Measurements from ENCODE around the gene GATAD2B.

Gene GATAD2B

DNA sequence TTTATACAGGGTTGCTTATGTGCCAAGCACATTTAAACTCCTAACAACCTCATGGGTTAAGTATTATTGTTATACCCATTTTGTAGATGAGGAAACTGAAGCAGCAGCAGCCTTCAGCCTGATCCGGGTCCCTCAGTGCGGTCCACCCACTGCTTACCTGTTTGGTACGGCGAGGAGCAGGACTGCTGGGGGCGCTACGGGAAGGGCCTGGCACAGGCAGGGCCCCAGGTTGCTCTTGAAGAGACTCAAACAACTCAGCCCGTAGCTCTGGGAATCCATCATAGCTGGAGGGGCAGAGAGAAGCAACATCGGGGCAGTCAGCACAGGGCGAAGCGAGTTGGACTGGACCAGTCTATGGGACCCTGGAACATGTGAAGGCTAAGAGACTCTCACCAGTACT, 14.6 kb upstream of the GATAD2B start:
- no peak overlapping the region for H2BK15ac ChIP-seq (replicated peaks; ENCODE audit: low read depth)
- H3K18ac ChIP-seq (ENCODE audit: low read length), result no peak overlapping the region
- H3K79me1 ChIP-seq (ENCODE audit: low read length), result no peaks in the 10 kb centered on the region
- no peak overlapping the region for H3K9ac ChIP-seq (ENCODE audit: low read length)
- no peak overlapping the region for H2BK5ac ChIP-seq (ENCODE audit: low read length)
- H3K4ac ChIP-seq (ENCODE audit: low read depth, low read length), result no peak overlapping the region
- H3K4me2 ChIP-seq (ENCODE audit: low read length), result no peak overlapping the region
- H3K4me3 ChIP-seq (ENCODE audit: low read length), result no peak overlapping the region
- H3K79me2 ChIP-seq (ENCODE audit: control insufficient read depth, insufficient read depth, low read length), result no peaks in the 10 kb centered on the region
- H3K4me1 ChIP-seq (ENCODE audit: control insufficient read depth, low read depth, low read length), result no peaks in the 10 kb centered on the region
- H4K5ac ChIP-seq (ENCODE audit: low read length), result no peak overlapping the region
- H3K56ac ChIP-seq (ENCODE audit: low read length), result no peak overlapping the region
- no peak overlapping the region for H3K27ac ChIP-seq (ENCODE audit: low read depth, low read length)
- H4K8ac ChIP-seq (ENCODE audit: low read depth, low read length), result no peak overlapping the region
- H2AK5ac ChIP-seq (ENCODE audit: low read length), result no peak overlapping the region
- H3K23ac ChIP-seq (ENCODE audit: low read length), result no peak overlapping the region
- no peak overlapping the region for H2BK120ac ChIP-seq (ENCODE audit: low read depth, low read length)
- WGBS (ENCODE audit: extremely low coverage, insufficient coverage, low lambda C conversion rate), result no CpG with 5 or more reads among the region's 10 CpGs
- peaks cover 18% of the 10 kb centered on the region for H3K36me3 ChIP-seq (ENCODE audit: control insufficient read depth, insufficient read depth, low read length)
- H3K27me3 ChIP-seq (ENCODE audit: insufficient read depth, low read length, poor library complexity), result no peaks in the 10 kb centered on the region
- no peak for DNase-seq

DNA sequence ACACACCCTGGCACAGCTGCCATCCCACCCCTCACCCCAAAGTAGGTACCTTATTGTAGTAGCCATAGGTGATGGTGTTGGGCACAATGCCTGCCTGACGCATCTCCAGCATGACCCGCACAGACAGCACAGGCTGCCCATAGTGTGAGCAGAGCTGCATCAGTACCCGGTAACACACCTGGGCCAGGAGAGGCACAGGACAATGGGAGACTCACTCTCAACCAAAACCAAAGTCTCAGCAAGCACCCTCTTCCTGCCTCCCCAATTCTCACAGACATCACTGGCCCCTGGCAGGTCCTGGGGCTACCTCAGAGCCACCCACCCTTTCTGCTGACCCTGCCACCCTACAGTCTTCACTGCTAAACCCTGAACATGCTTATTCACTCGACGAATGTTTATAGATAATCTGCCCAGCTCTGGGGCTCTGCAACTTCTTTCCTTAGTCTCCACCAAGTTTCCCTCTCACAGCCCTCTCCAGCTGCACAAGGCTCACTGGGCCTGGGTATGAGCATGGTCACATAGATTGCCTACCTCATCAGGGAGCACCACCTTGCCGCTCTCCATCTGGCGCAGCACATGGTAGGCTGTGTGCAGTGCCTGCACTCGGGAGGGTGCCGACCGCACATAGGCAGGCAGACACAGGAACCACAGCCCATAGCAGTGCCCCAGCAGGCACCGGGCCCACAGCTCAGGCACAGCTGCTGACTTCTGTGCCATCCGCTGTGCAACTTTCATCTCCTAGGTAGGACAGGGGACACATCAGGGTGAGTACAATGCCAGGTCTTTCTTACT, 13.4 kb upstream of the GATAD2B start:
- Histone ChIP-seq H3K18ac (ENCODE audit: low read length) (no peak overlapping the region), H3K56ac (ENCODE audit: low read length) (no peak overlapping the region), H3K27ac (ENCODE audit: low read depth, low read length) (no peak overlapping the region), H3K27me3 (ENCODE audit: insufficient read depth, low read length, poor library complexity) (no peaks in the 10 kb centered on the region), H3K79me2 (ENCODE audit: control insufficient read depth, insufficient read depth, low read length) (no peaks in the 10 kb centered on the region), H3K79me1 (ENCODE audit: low read length) (no peaks in the 10 kb centered on the region), H2BK120ac (ENCODE audit: low read depth, low read length) (no peak overlapping the region), H2BK15ac (replicated peaks; ENCODE audit: low read depth) (no peak overlapping the region), H4K5ac (ENCODE audit: low read length) (no peak overlapping the region), H3K36me3 (ENCODE audit: control insufficient read depth, insufficient read depth, low read length) (peaks cover 18% of the 10 kb centered on the region), H2AK5ac (ENCODE audit: low read length) (no peak overlapping the region), H3K23ac (ENCODE audit: low read length) (no peak overlapping the region), H4K8ac (ENCODE audit: low read depth, low read length) (no peak overlapping the region), H3K4me3 (ENCODE audit: low read length) (no peak overlapping the region), H3K9ac (ENCODE audit: low read length) (no peak overlapping the region), H3K4me1 (ENCODE audit: control insufficient read depth, low read depth, low read length) (no peaks in the 10 kb centered on the region), H3K4ac (ENCODE audit: low read depth, low read length) (no peak overlapping the region), H3K4me2 (ENCODE audit: low read length) (no peak overlapping the region), H2BK5ac (ENCODE audit: low read length) (no peak overlapping the region)
- WGBS (ENCODE audit: extremely low coverage, insufficient coverage, low lambda C conversion rate), result no CpG with 5 or more reads among the region's 12 CpGs
- no peak for DNase-seq

DNA sequence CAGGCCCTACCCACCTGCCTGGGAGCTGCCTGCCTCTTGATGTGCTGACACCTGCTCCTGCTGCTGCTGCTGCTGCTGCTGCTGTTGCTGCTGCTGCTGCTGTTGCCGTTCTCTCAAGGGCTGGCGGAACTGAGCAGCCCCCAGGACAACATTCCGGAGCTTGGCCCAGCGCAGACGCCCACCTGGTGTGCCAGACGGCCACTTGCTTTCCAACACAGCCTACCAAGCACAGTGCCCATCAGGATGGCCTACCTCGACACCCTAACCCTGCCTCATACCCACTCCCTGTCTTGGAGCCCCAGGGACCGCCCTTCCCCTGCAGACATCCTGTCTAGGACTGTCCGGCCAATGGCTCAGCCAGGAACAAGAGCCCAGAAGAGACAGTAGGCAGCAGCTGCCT, 12.0 kb upstream of the GATAD2B start:
- no peak overlapping the region for H3K4ac ChIP-seq (ENCODE audit: low read depth, low read length)
- H2AK5ac ChIP-seq (ENCODE audit: low read length), result no peak overlapping the region
- H3K4me1 ChIP-seq (ENCODE audit: control insufficient read depth, low read depth, low read length), result no peaks in the 10 kb centered on the region
- no peaks in the 10 kb centered on the region for H3K27me3 ChIP-seq (ENCODE audit: insufficient read depth, low read length, poor library complexity)
- DNase-seq, result no peak
- H4K8ac ChIP-seq (ENCODE audit: low read depth, low read length), result no peak overlapping the region
- no CpG with 5 or more reads among the region's 9 CpGs for WGBS (ENCODE audit: extremely low coverage, insufficient coverage, low lambda C conversion rate)
- no peak overlapping the region for H2BK5ac ChIP-seq (ENCODE audit: low read length)
- peaks cover 18% of the 10 kb centered on the region for H3K36me3 ChIP-seq (ENCODE audit: control insufficient read depth, insufficient read depth, low read length)
- no peak overlapping the region for H3K4me3 ChIP-seq (ENCODE audit: low read length)
- H3K4me2 ChIP-seq (ENCODE audit: low read length), result no peak overlapping the region
- H3K23ac ChIP-seq (ENCODE audit: low read length), result no peak overlapping the region
- no peak overlapping the region for H2BK15ac ChIP-seq (replicated peaks; ENCODE audit: low read depth)
- H3K56ac ChIP-seq (ENCODE audit: low read length), result no peak overlapping the region
- H3K27ac ChIP-seq (ENCODE audit: low read depth, low read length), result no peak overlapping the region
- H4K5ac ChIP-seq (ENCODE audit: low read length), result no peak overlapping the region
- no peaks in the 10 kb centered on the region for H3K79me1 ChIP-seq (ENCODE audit: low read length)
- no peaks in the 10 kb centered on the region for H3K79me2 ChIP-seq (ENCODE audit: control insufficient read depth, insufficient read depth, low read length)
- no peak overlapping the region for H2BK120ac ChIP-seq (ENCODE audit: low read depth, low read length)
- H3K18ac ChIP-seq (ENCODE audit: low read length), result no peak overlapping the region
- no peak overlapping the region for H3K9ac ChIP-seq (ENCODE audit: low read length)

DNA sequence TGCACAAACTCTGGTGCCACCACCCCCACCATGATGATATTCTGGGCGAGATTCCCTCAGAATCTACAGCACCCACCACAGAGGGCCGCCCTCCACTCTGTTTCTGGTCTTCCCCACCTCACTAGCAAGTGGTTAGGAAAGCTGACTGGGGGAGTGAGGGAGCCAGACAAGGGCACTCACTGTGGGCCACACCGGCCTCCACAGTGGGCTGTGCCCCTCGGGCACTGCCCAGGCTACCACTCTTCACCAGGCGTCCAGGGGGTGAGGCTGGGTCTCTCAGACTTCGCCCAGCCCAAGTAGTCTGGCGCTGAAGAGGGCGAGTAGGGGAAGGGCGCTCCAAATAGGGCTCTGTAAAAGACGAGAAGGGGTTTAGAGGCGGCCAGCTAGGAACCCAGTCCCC, 11.2 kb upstream of the GATAD2B start:
- Histone ChIP-seq H3K4me3 (ENCODE audit: low read length) (no peak overlapping the region), H4K8ac (ENCODE audit: low read depth, low read length) (no peak overlapping the region), H4K5ac (ENCODE audit: low read length) (no peak overlapping the region), H3K56ac (ENCODE audit: low read length) (no peak overlapping the region), H3K4me1 (ENCODE audit: control insufficient read depth, low read depth, low read length) (no peaks in the 10 kb centered on the region), H3K9ac (ENCODE audit: low read length) (no peak overlapping the region), H3K18ac (ENCODE audit: low read length) (no peak overlapping the region), H3K36me3 (ENCODE audit: control insufficient read depth, insufficient read depth, low read length) (peaks cover 18% of the 10 kb centered on the region), H3K27ac (ENCODE audit: low read depth, low read length) (no peak overlapping the region), H2AK5ac (ENCODE audit: low read length) (no peak overlapping the region), H3K27me3 (ENCODE audit: insufficient read depth, low read length, poor library complexity) (no peaks in the 10 kb centered on the region), H3K79me1 (ENCODE audit: low read length) (no peaks in the 10 kb centered on the region), H2BK120ac (ENCODE audit: low read depth, low read length) (no peak overlapping the region), H3K23ac (ENCODE audit: low read length) (no peak overlapping the region), H3K4me2 (ENCODE audit: low read length) (no peak overlapping the region), H3K4ac (ENCODE audit: low read depth, low read length) (no peak overlapping the region), H3K79me2 (ENCODE audit: control insufficient read depth, insufficient read depth, low read length) (no peaks in the 10 kb centered on the region), H2BK15ac (replicated peaks; ENCODE audit: low read depth) (no peak overlapping the region), H2BK5ac (ENCODE audit: low read length) (no peak overlapping the region)
- no peak for DNase-seq
- no CpG with 5 or more reads among the region's 11 CpGs for WGBS (ENCODE audit: extremely low coverage, insufficient coverage, low lambda C conversion rate)

DNA sequence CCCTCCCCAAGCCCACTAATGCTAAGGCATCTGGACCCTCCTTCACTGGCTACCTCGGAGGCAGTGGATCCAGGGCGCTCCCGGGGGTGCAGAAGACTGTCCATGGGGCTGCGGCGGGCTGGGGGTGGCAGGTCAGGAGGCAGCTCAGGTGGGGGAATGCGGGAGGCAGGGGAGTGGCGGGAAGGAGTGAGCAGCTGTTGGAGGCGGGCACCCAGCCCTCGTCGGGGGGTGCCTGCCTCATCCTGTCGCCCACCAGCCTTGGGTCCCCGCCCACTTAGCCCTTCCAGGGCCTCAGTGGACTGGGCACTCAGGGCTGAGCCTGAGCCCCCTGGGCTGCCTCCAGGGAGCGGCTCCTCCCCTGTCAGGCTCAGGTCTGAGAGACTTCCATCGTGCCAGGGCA, 10.7 kb upstream of the GATAD2B start:
- H3K9ac ChIP-seq (ENCODE audit: low read length), result no peak overlapping the region
- no peak for DNase-seq
- no peaks in the 10 kb centered on the region for H3K27me3 ChIP-seq (ENCODE audit: insufficient read depth, low read length, poor library complexity)
- no peak overlapping the region for H3K4ac ChIP-seq (ENCODE audit: low read depth, low read length)
- H3K4me2 ChIP-seq (ENCODE audit: low read length), result no peak overlapping the region
- H3K4me3 ChIP-seq (ENCODE audit: low read length), result no peak overlapping the region
- peaks cover 18% of the 10 kb centered on the region for H3K36me3 ChIP-seq (ENCODE audit: control insufficient read depth, insufficient read depth, low read length)
- no peak overlapping the region for H2BK120ac ChIP-seq (ENCODE audit: low read depth, low read length)
- H2BK5ac ChIP-seq (ENCODE audit: low read length), result no peak overlapping the region
- H3K79me2 ChIP-seq (ENCODE audit: control insufficient read depth, insufficient read depth, low read length), result no peaks in the 10 kb centered on the region
- H3K23ac ChIP-seq (ENCODE audit: low read length), result no peak overlapping the region
- H3K4me1 ChIP-seq (ENCODE audit: control insufficient read depth, low read depth, low read length), result no peaks in the 10 kb centered on the region
- H3K27ac ChIP-seq (ENCODE audit: low read depth, low read length), result no peak overlapping the region
- no peaks in the 10 kb centered on the region for H3K79me1 ChIP-seq (ENCODE audit: low read length)
- no peak overlapping the region for H2BK15ac ChIP-seq (replicated peaks; ENCODE audit: low read depth)
- no peak overlapping the region for H4K5ac ChIP-seq (ENCODE audit: low read length)
- no peak overlapping the region for H3K56ac ChIP-seq (ENCODE audit: low read length)
- WGBS (ENCODE audit: extremely low coverage, insufficient coverage, low lambda C conversion rate), result no CpG with 5 or more reads among the region's 14 CpGs
- H3K18ac ChIP-seq (ENCODE audit: low read length), result no peak overlapping the region
- H2AK5ac ChIP-seq (ENCODE audit: low read length), result no peak overlapping the region
- no peak overlapping the region for H4K8ac ChIP-seq (ENCODE audit: low read depth, low read length)

All from mesendoderm (in vitro differentiated cells).